ENCODE data around the gene PLEKHN1. TPM values are rescaled to one million over a fixed set of nuclear protein-coding genes. Genes with fewer than 3 reads are reported as not detected.

PLEKHN1 gene
- total and polyA plus RNA-seq, 7 experiments from 2014 or later: 0.18 to 3.0 (median 0.83) TPM; not detected in 1

- CTCF ChIA-PET: interaction anchor here (1.7 kb wide), 1 partner anchor 15 kb away, joined by 3 read pairs; no protein-coding TSS in a partner anchor
- peaks cover 4 to 21% of the 10 kb centered on the region in 2 donors for H3K4me1 ChIP-seq (ENCODE audit: control insufficient read depth in 2 of 2, insufficient read depth in 2 of 2, low read length in 2 of 2)
- H3K36me3 Mint-ChIP-seq: peaks cover 0 to 3% (median 0%) of the 10 kb centered on the region in 5 donors
- H3K4me1 Mint-ChIP-seq: peaks cover 6 to 20% (median 15%) of the 10 kb centered on the region in 7 donors
- H3K27ac ChIP-seq (ENCODE audit: low read depth, low read length): no peak overlapping the region
- peaks cover 26 to 42% (median 38%) of the 10 kb centered on the region in 5 donors for H3K27me3 Mint-ChIP-seq
- ATAC-seq (no peak), DNase-seq (no peak)
- H3K4me3 ChIP-seq (ENCODE audit: low read length): no peak overlapping the region
- H3K36me3 ChIP-seq (ENCODE audit: control insufficient read depth in 2 of 3, insufficient read depth in 3 of 3, low read length in 3 of 3): no peaks in the 10 kb centered on the region
- peaks cover 0 to 21% of the 10 kb centered on the region in 2 donors for H3K27me3 ChIP-seq (ENCODE audit: control insufficient read depth in 2 of 2, insufficient read depth in 2 of 2, low read length in 2 of 2)
- peak overlapping the region in 1 of 10 donors; percentile 52 for H3K4me3 Mint-ChIP-seq
- no peaks in the 10 kb centered on the region for H3K9me3 Mint-ChIP-seq
- H3K27ac Mint-ChIP-seq: no peak overlapping the region
- intact Hi-C loops (cut with micrococcal nuclease): no loop called here
- no peaks in the 10 kb centered on the region for H3K9me3 ChIP-seq (ENCODE audit: control insufficient read depth in 2 of 3, low read length in 3 of 3)
- POLR2A ChIA-PET: no interaction called here
Observed at GRCh38 chr1:920010-920409, 46.3 kb upstream of the PLEKHN1 start.

DNA sequence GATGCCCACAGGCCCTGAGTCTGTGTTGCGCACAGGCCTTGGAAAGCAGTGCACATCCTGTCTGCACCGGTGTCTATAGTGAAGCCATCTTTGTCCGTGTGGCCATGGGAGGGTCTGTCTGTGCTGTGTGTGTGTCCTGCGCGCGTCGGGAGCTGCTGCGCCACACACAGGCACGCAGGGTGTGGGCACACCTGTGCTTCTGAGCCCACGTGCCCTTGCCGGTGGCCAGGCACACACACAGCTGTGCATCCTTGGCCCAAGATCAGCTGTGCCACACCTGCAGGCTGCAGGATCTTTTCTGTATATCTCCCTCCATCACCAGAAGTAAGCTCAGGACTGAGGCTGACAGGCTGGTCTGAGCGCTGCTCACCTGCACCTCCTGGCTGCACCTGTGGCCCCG, 45.8 kb upstream of the PLEKHN1 start:
- CTCF ChIA-PET: interaction anchor here (1.7 kb wide), 1 partner anchor 16 kb away, joined by 3 read pairs; no protein-coding TSS in a partner anchor
- POLR2A ChIA-PET: no interaction called here

GRCh38 chr1:921011-921837, 45.1 kb upstream of the PLEKHN1 start:
- no peaks in the 10 kb centered on the region for H3K9me3 Mint-ChIP-seq
- H3K4me1 ChIP-seq (ENCODE audit: control insufficient read depth in 2 of 2, insufficient read depth in 2 of 2, low read length in 2 of 2): peaks cover 7 to 21% of the 10 kb centered on the region in 2 donors
- H3K27me3 ChIP-seq (ENCODE audit: control insufficient read depth in 2 of 2, insufficient read depth in 2 of 2, low read length in 2 of 2): peaks cover 6 to 27% of the 10 kb centered on the region in 2 donors
- H3K36me3 Mint-ChIP-seq: peaks cover 0 to 3% (median 0%) of the 10 kb centered on the region in 5 donors
- no peak overlapping the region for H3K4me3 ChIP-seq (ENCODE audit: low read length)
- H3K27ac Mint-ChIP-seq: peak overlapping the region in 2 of 9 donors; percentile 12 to 40
- no peak overlapping the region for H3K27ac ChIP-seq (ENCODE audit: low read depth, low read length)
- ChIA-PET POLR2A (no interaction called here), CTCF (no interaction called here)
- H3K4me3 Mint-ChIP-seq: peak overlapping the region in 8 of 10 donors; percentile 9 to 72 (median 38)
- intact Hi-C loops (cut with micrococcal nuclease): no loop called here
- DNase-seq: no peak
- peaks cover 6 to 20% (median 15%) of the 10 kb centered on the region in 7 donors for H3K4me1 Mint-ChIP-seq
- peaks cover 31 to 45% (median 43%) of the 10 kb centered on the region in 5 donors for H3K27me3 Mint-ChIP-seq
- ATAC-seq: peak; percentile 59
- H3K36me3 ChIP-seq (ENCODE audit: control insufficient read depth in 2 of 3, insufficient read depth in 3 of 3, low read length in 3 of 3): no peaks in the 10 kb centered on the region
- no peaks in the 10 kb centered on the region for H3K9me3 ChIP-seq (ENCODE audit: control insufficient read depth in 2 of 3, low read length in 3 of 3)

More for the DNA sequence above, 45.8 kb upstream of the PLEKHN1 start:
- DNase-seq (no peak), ATAC-seq (no peak)
- peaks cover under 1 to 21% of the 10 kb centered on the region in 2 donors for H3K27me3 ChIP-seq (ENCODE audit: control insufficient read depth in 2 of 2, insufficient read depth in 2 of 2, low read length in 2 of 2)
- no peaks in the 10 kb centered on the region for H3K36me3 ChIP-seq (ENCODE audit: control insufficient read depth in 2 of 3, insufficient read depth in 3 of 3, low read length in 3 of 3)
- no peak overlapping the region for H3K27ac ChIP-seq (ENCODE audit: low read depth, low read length)
- Mint-ChIP-seq H3K4me1 (peaks cover 6 to 20% (median 15%) of the 10 kb centered on the region in 7 donors), H3K36me3 (peaks cover 0 to 3% (median 0%) of the 10 kb centered on the region in 5 donors), H3K27me3 (peaks cover 26 to 42% (median 37%) of the 10 kb centered on the region in 5 donors), H3K27ac (no peak overlapping the region), H3K4me3 (peak overlapping the region in 6 of 10 donors; percentile 9 to 67 (median 52)), H3K9me3 (no peaks in the 10 kb centered on the region)
- H3K9me3 ChIP-seq (ENCODE audit: control insufficient read depth in 2 of 3, low read length in 3 of 3): no peaks in the 10 kb centered on the region
- H3K4me3 ChIP-seq (ENCODE audit: low read length): no peak overlapping the region
- peaks cover 4 to 21% of the 10 kb centered on the region in 2 donors for H3K4me1 ChIP-seq (ENCODE audit: control insufficient read depth in 2 of 2, insufficient read depth in 2 of 2, low read length in 2 of 2)
- intact Hi-C loops (cut with micrococcal nuclease): no loop called here

GRCh38 chr1:923131-923990, 42.9 kb upstream of the PLEKHN1 start, which contains the start of gene SAMD11:
SAMD11 (plus strand) TSS chr1:923923; CDS start chr1:924432, 509 bp downstream.
- H3K36me3 ChIP-seq (ENCODE audit: control insufficient read depth in 2 of 3, insufficient read depth in 3 of 3, low read length in 3 of 3): no peaks in the 10 kb centered on the region
- POLR2A ChIA-PET: interaction anchor here (0.8 kb wide), 1 partner anchor 148 kb away, joined by 4 read pairs; no protein-coding TSS in a partner anchor
- no peaks in the 10 kb centered on the region for H3K9me3 Mint-ChIP-seq
- H3K4me3 ChIP-seq (ENCODE audit: low read length): peak within 1 kb of the TSS; percentile 64
- H3K27ac Mint-ChIP-seq: peak within 1 kb of the TSS in 3 of 9 donors; percentile 19 to 62 (median 25)
- no peaks in the 10 kb centered on the region for H3K9me3 ChIP-seq (ENCODE audit: control insufficient read depth in 2 of 3, low read length in 3 of 3)
- peaks cover 0 to 3% (median 0%) of the 10 kb centered on the region in 5 donors for H3K36me3 Mint-ChIP-seq
- DNase-seq: peak; percentile 38 to 66 (median 59)
- peaks cover 7 to 27% of the 10 kb centered on the region in 2 donors for H3K27me3 ChIP-seq (ENCODE audit: control insufficient read depth in 2 of 2, insufficient read depth in 2 of 2, low read length in 2 of 2)
- peaks cover 37 to 60% (median 42%) of the 10 kb centered on the region in 5 donors for H3K27me3 Mint-ChIP-seq
- CTCF ChIA-PET: no interaction called here
- H3K4me1 Mint-ChIP-seq: peaks cover 6 to 20% (median 15%) of the 10 kb centered on the region in 7 donors
- peaks cover 7 to 21% of the 10 kb centered on the region in 2 donors for H3K4me1 ChIP-seq (ENCODE audit: control insufficient read depth in 2 of 2, insufficient read depth in 2 of 2, low read length in 2 of 2)
- H3K4me3 Mint-ChIP-seq: peak within 1 kb of the TSS; percentile 79 to 91 (median 86)
- ATAC-seq: peak; percentile 64
- H3K27ac ChIP-seq (ENCODE audit: low read depth, low read length): no peak within 1 kb of the TSS
- intact Hi-C loops (cut with micrococcal nuclease): no loop called here

- ChIA-PET CTCF (no interaction called here), POLR2A (no interaction called here)
- peaks cover 0 to 3% (median 0%) of the 10 kb centered on the region in 5 donors for H3K36me3 Mint-ChIP-seq
- no peak overlapping the region for H3K27ac Mint-ChIP-seq
- intact Hi-C loops (cut with micrococcal nuclease): no loop called here
- H3K4me1 ChIP-seq (ENCODE audit: control insufficient read depth in 2 of 2, insufficient read depth in 2 of 2, low read length in 2 of 2): peaks cover 7 to 21% of the 10 kb centered on the region in 2 donors
- peaks cover 30 to 57% (median 37%) of the 10 kb centered on the region in 5 donors for H3K27me3 Mint-ChIP-seq
- no peaks in the 10 kb centered on the region for H3K9me3 ChIP-seq (ENCODE audit: control insufficient read depth in 2 of 3, low read length in 3 of 3)
- peak overlapping the region in 4 of 10 donors; percentile 32 to 72 (median 64) for H3K4me3 Mint-ChIP-seq
- H3K4me3 ChIP-seq (ENCODE audit: low read length): no peak overlapping the region
- H3K4me1 Mint-ChIP-seq: peaks cover 6 to 20% (median 15%) of the 10 kb centered on the region in 7 donors
- H3K9me3 Mint-ChIP-seq: no peaks in the 10 kb centered on the region
- DNase-seq (no peak), ATAC-seq (no peak)
- no peak overlapping the region for H3K27ac ChIP-seq (ENCODE audit: low read depth, low read length)
- peaks cover 7 to 27% of the 10 kb centered on the region in 2 donors for H3K27me3 ChIP-seq (ENCODE audit: control insufficient read depth in 2 of 2, insufficient read depth in 2 of 2, low read length in 2 of 2)
- no peaks in the 10 kb centered on the region for H3K36me3 ChIP-seq (ENCODE audit: control insufficient read depth in 2 of 3, insufficient read depth in 3 of 3, low read length in 3 of 3)
Observed at GRCh38 chr1:923991-924655, 42.2 kb upstream of the PLEKHN1 start.

Measured in naive thymus-derived CD4-positive, alpha-beta T cell (primary cell).